OCI-LY1 (cell line): ENCODE data around the gene HAL.

ENCODE experiments used
- H2AFZ ChIP-seq: fragments of 200-600 bp; sonication (generic), shearing (Covaris generic); 2 replicates; pipeline ENCODE4 v1.6.0; 2014; ENCODE audit warnings: antibody characterized with exemption, mild to moderate bottlenecking, low read length
- H3F3A ChIP-seq: fragments of 200-600 bp; sonication (generic), shearing (Covaris generic); 2 replicates; pipeline ENCODE4 v1.6.0; 2014; ENCODE audit warnings: mild to moderate bottlenecking, antibody characterized with exemption, low read length, moderate library complexity; ENCODE audit not compliant: insufficient read depth
- H3K27ac ChIP-seq: fragments of 200-600 bp; sonication (generic); 2 replicates; pipeline ENCODE4 v1.5.1; 2014; ENCODE audit warnings: low read length, mixed run types, mild to moderate bottlenecking, low read depth; ENCODE audit not compliant: poor library complexity, severe bottlenecking
- H3K27me3 ChIP-seq: fragments of 200-600 bp; sonication (generic); 2 replicates; pipeline ENCODE4 v1.6.0; 2014; ENCODE audit warnings: antibody characterized with exemption, mild to moderate bottlenecking, low read length, moderate library complexity; ENCODE audit not compliant: insufficient read depth
- H3K36me3 ChIP-seq: fragments of 200-600 bp; sonication (generic); 2 replicates; pipeline ENCODE4 v1.6.1; 2014; ENCODE audit warnings: mild to moderate bottlenecking, antibody characterized with exemption, low read length, moderate library complexity, mixed read lengths; ENCODE audit not compliant: insufficient read depth
- H3K4me1 ChIP-seq: fragments of 200-600 bp; sonication (generic); 2 replicates; pipeline ENCODE4 v1.5.1; 2014; ENCODE audit warnings: mild to moderate bottlenecking, low read length, moderate library complexity; ENCODE audit not compliant: insufficient read depth, severe bottlenecking
- H3K4me2 ChIP-seq: fragments of 200-600 bp; sonication (generic), shearing (Covaris generic); 2 replicates; pipeline ENCODE4 v1.6.1; 2014; ENCODE audit warnings: low read length
- H3K4me3 ChIP-seq: fragments of 200-600 bp; sonication (generic); 2 replicates; pipeline ENCODE4 v1.5.1; 2014; ENCODE audit warnings: low read length, low read depth, mild to moderate bottlenecking, mixed read lengths; ENCODE audit not compliant: poor library complexity, severe bottlenecking
- H3K79me2 ChIP-seq: fragments of 200-600 bp; shearing (Covaris generic); 2 replicates; pipeline ENCODE4 v1.6.1; 2016; ENCODE audit warnings: mixed run types, low read length, mixed read lengths; ENCODE audit not compliant: insufficient read depth
- H3K9ac ChIP-seq: fragments of 200-600 bp; sonication (generic), shearing (Covaris generic); 2 replicates; pipeline ENCODE4 v1.6.1; 2014; ENCODE audit warnings: mild to moderate bottlenecking, low read length, mixed read lengths
- H3K9me2 ChIP-seq: fragments of 200-600 bp; sonication (generic), shearing (Covaris generic); 2 replicates; pipeline ENCODE4 v1.6.1; 2014; ENCODE audit warnings: low read depth, mild to moderate bottlenecking, low read length, mixed read lengths
- H3K9me3 ChIP-seq: fragments of 200-600 bp; shearing (Covaris generic); 2 replicates; pipeline ENCODE4 v1.6.1; 2014; ENCODE audit warnings: low read length, mixed read lengths
- H4K20me1 ChIP-seq: fragments of 200-600 bp; sonication (generic), shearing (Covaris generic); 2 replicates; pipeline ENCODE4 v1.6.0; 2016; ENCODE audit warnings: mild to moderate bottlenecking, low read length; ENCODE audit not compliant: insufficient read depth
- EZH2 ChIP-seq: fragments of 200-600 bp; sonication (generic), shearing (Covaris generic); IDR thresholded peaks from 2 replicates; pipeline ENCODE4 v1.8.0; 2017; ENCODE audit warnings: borderline replicate concordance, mixed run types, mild to moderate bottlenecking, antibody characterized with exemption, low read length, moderate library complexity, mixed read lengths
- TF ChIP-seq, protein P1 (sequence below): fragments of 200-600 bp; sonication (generic), shearing (Covaris generic); IDR thresholded peaks from 2 replicates; pipeline ENCODE4 v1.5.1; 2017; ENCODE audit warnings: mild to moderate bottlenecking, antibody characterized with exemption, low read length, moderate library complexity, mixed read lengths

HAL gene

DNA sequence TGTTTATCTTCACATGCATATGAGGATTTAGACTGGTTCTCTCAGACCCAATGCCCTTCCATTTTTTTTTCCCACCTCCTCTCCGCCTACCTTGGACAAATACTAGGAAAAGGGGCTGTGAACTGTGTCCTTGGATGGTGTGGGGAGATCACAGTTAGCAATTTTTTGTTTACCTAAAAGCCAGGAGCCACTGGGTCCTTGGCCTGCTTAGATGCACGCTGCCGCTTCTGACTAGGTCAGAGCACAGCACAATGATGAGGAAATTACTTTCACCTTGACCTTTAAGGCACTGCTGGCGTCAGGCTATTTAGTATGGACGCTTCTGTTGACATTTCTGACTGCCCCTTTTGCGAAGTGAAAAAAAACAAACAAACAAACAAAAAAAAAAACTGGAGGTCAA lies 55.6 kb downstream of the HAL start:
- H4K20me1 ChIP-seq: no peaks in the 10 kb centered on the region
- H3K9me2 ChIP-seq: no peaks in the 10 kb centered on the region
- TF ChIP-seq EZH2: no peak
- TF ChIP-seq, protein P1, sequence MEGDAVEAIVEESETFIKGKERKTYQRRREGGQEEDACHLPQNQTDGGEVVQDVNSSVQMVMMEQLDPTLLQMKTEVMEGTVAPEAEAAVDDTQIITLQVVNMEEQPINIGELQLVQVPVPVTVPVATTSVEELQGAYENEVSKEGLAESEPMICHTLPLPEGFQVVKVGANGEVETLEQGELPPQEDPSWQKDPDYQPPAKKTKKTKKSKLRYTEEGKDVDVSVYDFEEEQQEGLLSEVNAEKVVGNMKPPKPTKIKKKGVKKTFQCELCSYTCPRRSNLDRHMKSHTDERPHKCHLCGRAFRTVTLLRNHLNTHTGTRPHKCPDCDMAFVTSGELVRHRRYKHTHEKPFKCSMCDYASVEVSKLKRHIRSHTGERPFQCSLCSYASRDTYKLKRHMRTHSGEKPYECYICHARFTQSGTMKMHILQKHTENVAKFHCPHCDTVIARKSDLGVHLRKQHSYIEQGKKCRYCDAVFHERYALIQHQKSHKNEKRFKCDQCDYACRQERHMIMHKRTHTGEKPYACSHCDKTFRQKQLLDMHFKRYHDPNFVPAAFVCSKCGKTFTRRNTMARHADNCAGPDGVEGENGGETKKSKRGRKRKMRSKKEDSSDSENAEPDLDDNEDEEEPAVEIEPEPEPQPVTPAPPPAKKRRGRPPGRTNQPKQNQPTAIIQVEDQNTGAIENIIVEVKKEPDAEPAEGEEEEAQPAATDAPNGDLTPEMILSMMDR: no peak
- no peak overlapping the region for H2AFZ ChIP-seq
- H3K4me3 ChIP-seq: no peak overlapping the region
- H3K9me3 ChIP-seq: no peaks in the 10 kb centered on the region
- H3K9ac ChIP-seq: no peak overlapping the region
- no peak overlapping the region for H3K27ac ChIP-seq
- H3K4me2 ChIP-seq: no peak overlapping the region
- no peaks in the 10 kb centered on the region for H3K79me2 ChIP-seq
- H3K36me3 ChIP-seq: no peaks in the 10 kb centered on the region
- peaks cover 10% of the 10 kb centered on the region; the same call in 1 of the 2 replicates for H3F3A ChIP-seq
- H3K4me1 ChIP-seq: peaks cover 11% of the 10 kb centered on the region
- no peaks in the 10 kb centered on the region for H3K27me3 ChIP-seq
